Suprapubic skin (tissue), 4 donors: ENCODE data around the gene CHST15. TPM values are rescaled to one million over a fixed set of nuclear protein-coding genes. Genes with fewer than 3 reads are reported as not detected.

Experiments
- DNase-seq, 2 donors: peaks; one replicate each; pipeline ENCODE4 v3.0.0-alpha.2; 2019; ENCODE audit warnings: low spot score in 2 of 2
- H3K27ac ChIP-seq: fragments of 200-600 bp; sonication (generic); one replicate; pipeline ENCODE4 v1.5.1; 2019
- H3K27me3 ChIP-seq: fragments of 200-600 bp; sonication (generic); one replicate; pipeline ENCODE4 v1.5.1; 2019
- H3K36me3 ChIP-seq: fragments of 200-600 bp; sonication (generic); one replicate; pipeline ENCODE4 v1.5.1; 2019
- H3K4me1 ChIP-seq: fragments of 200-600 bp; sonication (generic); one replicate; pipeline ENCODE4 v1.5.1; 2019
- H3K4me3 ChIP-seq: fragments of 200-600 bp; sonication (generic); one replicate; pipeline ENCODE4 v1.5.1; 2019; ENCODE audit warnings: mild to moderate bottlenecking
- H3K9me3 ChIP-seq: fragments of 200-600 bp; sonication (generic); one replicate; pipeline ENCODE4 v1.5.1; 2019
- CTCF ChIP-seq, 2 donors: fragments of 200-600 bp in 1 of 2; fragments of 450-650 bp in 1 of 2; sonication (generic) in 1 of 2; IDR thresholded peaks; one replicate each; pipeline ENCODE4 v1.5.1; 2016 to 2019; ENCODE audit warnings: antibody characterized with exemption in 2 of 2, mild to moderate bottlenecking in 1 of 2, moderate library complexity in 1 of 2
- EP300 ChIP-seq: sonication (generic); formaldehyde crosslinking; IDR thresholded peaks from one replicate; pipeline ENCODE4 v1.6.1; 2017; ENCODE audit warnings: antibody characterized with exemption
- POLR2A ChIP-seq, 2 donors: fragments of 450-650 bp; IDR thresholded peaks; one replicate each; pipeline ENCODE4 v1.6.1; 2017; ENCODE audit warnings: antibody characterized with exemption in 2 of 2, mild to moderate bottlenecking in 2 of 2, moderate library complexity in 2 of 2
- POLR2AphosphoS5 ChIP-seq, 3 donors: sonication (generic); formaldehyde crosslinking; IDR thresholded peaks; one replicate each; pipeline ENCODE4 v1.6.1; 2017; ENCODE audit warnings: antibody characterized with exemption in 3 of 3
- WGBS: methylation state at CpG from one replicate; pipeline ENCODE4 v1.1.5; 2018; 5-methylcytosine and 5-hydroxymethylcytosine counted together
- total RNA-seq, 4 donors: library from RNA; depleted of rRNA; stranded (reverse); fragments of >200 nt; gene quantifications; one replicate each; pipeline ENCODE4 v1.1.0, GENCODE V29; 2016

CHST15 gene
- total RNA-seq, 4 donors from 2014 or later = 20.6 to 59.1 (median 22.8) TPM

DNA sequence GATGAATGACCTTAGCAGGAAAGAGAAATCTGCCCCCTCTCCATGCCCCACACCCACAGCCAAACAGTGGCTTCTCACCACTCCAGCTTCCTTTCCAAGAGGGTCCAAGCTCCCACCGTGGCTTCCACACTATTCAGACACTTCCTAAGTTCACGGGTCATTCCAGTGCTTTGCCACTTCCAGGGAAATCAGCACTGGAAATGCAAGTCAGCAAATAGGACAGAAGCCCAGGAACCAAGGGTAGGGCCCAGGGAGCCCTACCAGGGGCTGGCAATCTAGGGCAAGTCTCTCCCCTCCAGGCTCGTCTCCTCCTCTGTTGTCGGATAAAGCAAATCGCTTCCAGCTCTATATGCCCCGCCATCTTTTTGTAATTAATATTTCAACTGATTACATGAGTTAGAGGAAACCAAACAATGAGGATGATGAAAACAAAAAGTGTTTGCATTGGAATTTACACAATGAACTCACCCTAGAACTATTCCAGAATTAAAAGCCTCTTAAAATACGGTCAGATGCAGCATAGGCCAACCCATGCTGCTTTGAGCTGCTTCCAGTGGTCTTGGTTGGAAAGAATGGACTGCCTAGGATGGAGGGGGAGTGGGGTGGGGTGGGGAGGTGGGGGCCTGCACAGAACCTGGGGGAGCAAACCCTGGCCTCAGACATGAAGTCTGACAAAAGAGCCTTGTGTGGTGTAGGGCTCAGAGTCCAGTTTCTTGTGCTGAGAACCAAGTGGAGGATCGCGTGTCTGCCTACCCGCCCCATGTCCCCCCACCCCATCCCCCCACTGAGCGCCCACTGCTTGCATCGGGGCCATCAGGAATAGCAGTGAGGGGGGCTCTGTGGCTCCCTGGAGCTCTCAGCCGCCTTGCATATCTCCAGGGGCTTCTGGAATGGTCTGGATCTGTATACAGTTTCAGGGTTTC is 127.2 kb downstream of the CHST15 start:
- Histone ChIP-seq H3K27me3 (peaks cover 57% of the 10 kb centered on the region), H3K36me3 (no peaks in the 10 kb centered on the region), H3K4me1 (peaks cover 6% of the 10 kb centered on the region), H3K9me3 (no peaks in the 10 kb centered on the region), H3K4me3 (no peak overlapping the region), H3K27ac (no peak overlapping the region)
- WGBS = 72% methylated on average over 8 of the region's 13 CpGs
- TF ChIP-seq POLR2A (IDR thresholded peaks at IDR 0.05) = no peak
- no peak for TF ChIP-seq EP300
- no peak for TF ChIP-seq CTCF (IDR thresholded peaks at IDR 0.05)
- TF ChIP-seq POLR2AphosphoS5 (IDR thresholded peaks at IDR 0.05) = no peak
- DNase-seq = no peak

GRCh38 chr10:123964953-123965352 is 128.4 kb downstream of the CHST15 start:
- TF ChIP-seq EP300 = no peak
- TF ChIP-seq POLR2A (IDR thresholded peaks at IDR 0.05) = no peak
- TF ChIP-seq POLR2AphosphoS5 (IDR thresholded peaks at IDR 0.05) = no peak
- no peak for TF ChIP-seq CTCF (IDR thresholded peaks at IDR 0.05)
- 100% methylated on average over 1 of the region's 3 CpGs for WGBS
- H3K36me3 ChIP-seq = no peaks in the 10 kb centered on the region

DNA sequence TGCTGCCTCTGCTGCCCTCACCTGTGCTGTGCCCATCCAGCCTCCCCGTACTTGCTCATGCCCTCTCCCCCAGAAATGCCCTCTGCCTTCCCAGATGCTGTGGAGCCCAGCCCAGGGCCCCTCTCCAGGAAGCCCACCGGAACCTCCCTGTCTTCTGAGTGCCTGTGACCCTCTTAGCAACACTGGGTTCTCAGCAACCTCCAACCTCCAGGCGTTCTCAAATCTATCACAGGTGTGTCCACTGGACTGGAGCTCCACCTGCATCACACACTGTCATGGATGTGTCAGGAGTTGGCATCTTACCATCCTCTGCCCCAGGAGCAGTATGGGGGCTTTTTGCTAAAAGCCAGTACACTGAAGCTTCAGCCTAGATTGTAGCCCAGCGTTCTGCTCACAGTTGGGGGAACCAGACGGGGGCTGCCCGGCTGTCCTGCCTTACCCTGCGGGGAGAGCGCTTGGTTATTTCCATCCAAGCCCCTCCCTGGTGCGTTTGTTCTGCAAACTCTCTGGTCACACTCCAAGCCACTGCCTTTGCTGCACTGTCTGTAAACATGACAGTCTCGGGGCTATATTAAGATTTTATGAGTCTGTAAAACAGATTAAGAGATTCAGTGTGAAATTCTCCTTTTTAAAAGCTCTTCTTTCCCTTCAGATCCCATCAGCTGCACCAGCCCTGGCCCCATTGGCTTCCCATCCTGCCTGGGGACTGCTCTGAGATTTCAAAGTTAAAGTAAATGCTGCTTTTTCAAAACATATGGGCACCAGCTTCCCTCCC is 130.5 kb downstream of the CHST15 start:
- peaks cover 6% of the 10 kb centered on the region for H3K4me1 ChIP-seq
- 33% methylated on average over 9 of the region's 10 CpGs for WGBS
- H3K27ac ChIP-seq = no peak overlapping the region
- no peak for DNase-seq
- no peaks in the 10 kb centered on the region for H3K9me3 ChIP-seq
- peaks cover 26% of the 10 kb centered on the region for H3K27me3 ChIP-seq
- TF ChIP-seq CTCF (IDR thresholded peaks at IDR 0.05) = no peak
- TF ChIP-seq POLR2AphosphoS5 (IDR thresholded peaks at IDR 0.05) = no peak
- no peak overlapping the region for H3K4me3 ChIP-seq
- no peaks in the 10 kb centered on the region for H3K36me3 ChIP-seq

More at GRCh38 chr10:123964953-123965352, 128.4 kb downstream of the CHST15 start:
- Histone ChIP-seq H3K27me3 (peaks cover 44% of the 10 kb centered on the region), H3K4me1 (peaks cover 6% of the 10 kb centered on the region), H3K9me3 (no peaks in the 10 kb centered on the region), H3K4me3 (no peak overlapping the region), H3K27ac (no peak overlapping the region)
- DNase-seq = no peak

DNA sequence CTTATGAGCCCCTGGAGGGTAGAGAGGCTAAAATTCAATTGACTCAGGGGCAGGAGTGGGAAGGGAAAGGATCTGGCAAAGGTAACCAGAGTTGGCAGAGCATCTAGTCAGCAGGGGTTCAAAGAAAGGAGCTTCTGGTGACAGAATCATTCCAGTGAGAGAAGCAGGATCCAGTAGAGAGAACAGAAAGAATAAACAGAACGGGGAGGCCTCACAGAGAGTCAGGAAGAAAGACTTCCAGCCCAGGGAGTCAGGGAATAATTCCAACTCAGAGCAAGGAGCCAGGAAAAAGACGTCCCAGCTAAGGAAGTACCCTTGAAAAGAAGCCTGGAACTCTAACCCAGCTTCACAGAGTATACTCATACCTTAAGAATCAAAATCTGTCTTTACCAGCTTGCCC is 135.2 kb downstream of the CHST15 start:
- Histone ChIP-seq H3K4me3 (no peak overlapping the region), H3K27ac (no peak overlapping the region), H3K36me3 (no peaks in the 10 kb centered on the region), H3K27me3 (peaks cover 14% of the 10 kb centered on the region), H3K9me3 (no peaks in the 10 kb centered on the region), H3K4me1 (no peaks in the 10 kb centered on the region)
- 28% methylated on average over 2 of the region's 2 CpGs for WGBS
- TF ChIP-seq POLR2A (IDR thresholded peaks at IDR 0.05) (no peak), EP300 (no peak), POLR2AphosphoS5 (IDR thresholded peaks at IDR 0.05) (no peak), CTCF (IDR thresholded peaks at IDR 0.05) (no peak)
- DNase-seq = no peak

Other genes starting within 250 kb of the CHST15 start
- 1 to 10 TPM; 2.9 to 6.1 (median 3.7) TPM for gene CPXM2, start 201.8 kb downstream of the CHST15 start, total RNA-seq